ENCODE measurements around the gene CLIC3. TPM values are rescaled to one million over a fixed set of nuclear protein-coding genes. Genes with fewer than 3 reads are reported as not detected.

Gene CLIC3
- total RNA-seq, 2 donors from 2014 or later, result 1.4 to 8.7 TPM

- ATAC-seq (ENCODE audit: insufficient number of reproducible peaks, low FRiP score, low read depth), result no peak
- no peaks in the 10 kb centered on the region for H3K27me3 ChIP-seq (replicated peaks; ENCODE audit: insufficient read depth)
- no peak for DNase-seq (ENCODE audit: low spot score)
- TF ChIP-seq CTCF (IDR thresholded peaks at IDR 0.05), result no peak
- peaks cover 0 to 10% of the 10 kb centered on the region in 2 donors for H3K4me1 ChIP-seq (ENCODE audit: control insufficient read depth in 1 of 2, low read depth in 2 of 2)
- no peaks in the 10 kb centered on the region for H3K9me3 ChIP-seq
- H3K4me3 ChIP-seq, result no peak overlapping the region
- H3K36me3 ChIP-seq, result no peaks in the 10 kb centered on the region
- H3K27ac ChIP-seq, result no peak overlapping the region
Observed at GRCh38 chr9:136973618-136974617, 22.4 kb downstream of the CLIC3 start.

DNA sequence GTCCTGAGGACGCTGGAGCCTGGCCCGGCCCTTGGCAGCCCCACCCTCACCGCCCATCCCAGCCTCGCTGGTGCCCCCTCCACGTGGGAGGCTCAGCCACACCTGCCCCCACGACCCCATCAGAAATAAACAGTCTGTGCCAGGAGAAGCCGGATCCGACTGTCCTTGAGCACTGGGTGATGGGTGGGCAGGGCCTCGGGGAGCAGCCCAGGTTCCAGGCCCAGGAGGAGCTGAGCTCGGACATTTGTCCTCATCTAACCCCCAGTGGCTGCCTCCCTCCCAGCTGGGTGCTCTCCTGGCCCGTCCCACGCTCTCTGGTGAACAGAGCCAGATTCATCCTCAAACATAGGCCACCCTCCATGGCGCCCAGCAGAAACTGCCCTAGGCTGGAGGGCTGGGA is 23.6 kb downstream of the CLIC3 start:
- Histone ChIP-seq H3K36me3 (no peaks in the 10 kb centered on the region), H3K4me1 (ENCODE audit: control insufficient read depth in 1 of 2, low read depth in 2 of 2) (peaks cover 0 to 5% of the 10 kb centered on the region in 2 donors), H3K9me3 (no peaks in the 10 kb centered on the region), H3K4me3 (no peak overlapping the region), H3K27ac (no peak overlapping the region), H3K27me3 (replicated peaks; ENCODE audit: insufficient read depth) (no peaks in the 10 kb centered on the region)
- DNase-seq (ENCODE audit: low spot score) (no peak), ATAC-seq (ENCODE audit: insufficient number of reproducible peaks, low FRiP score, low read depth) (no peak)
- TF ChIP-seq CTCF (IDR thresholded peaks at IDR 0.05), result no peak

GRCh38 chr9:136972335-136972734 is 24.0 kb downstream of the CLIC3 start:
- no peak overlapping the region for H3K4me3 ChIP-seq
- H3K4me1 ChIP-seq (ENCODE audit: control insufficient read depth in 1 of 2, low read depth in 2 of 2), result peaks cover 0 to under 1% of the 10 kb centered on the region in 2 donors
- no peaks in the 10 kb centered on the region for H3K36me3 ChIP-seq
- H3K27me3 ChIP-seq (replicated peaks; ENCODE audit: insufficient read depth), result no peaks in the 10 kb centered on the region
- no peak for DNase-seq (ENCODE audit: low spot score)
- ATAC-seq (ENCODE audit: insufficient number of reproducible peaks, low FRiP score, low read depth), result no peak
- no peak for TF ChIP-seq CTCF (IDR thresholded peaks at IDR 0.05)
- no peak overlapping the region for H3K27ac ChIP-seq
- no peaks in the 10 kb centered on the region for H3K9me3 ChIP-seq

GRCh38 chr9:136971746-136972145 is 24.6 kb downstream of the CLIC3 start:
- no peak overlapping the region for H3K4me3 ChIP-seq
- no peaks in the 10 kb centered on the region for H3K36me3 ChIP-seq
- DNase-seq (ENCODE audit: low spot score) (no peak), ATAC-seq (ENCODE audit: insufficient number of reproducible peaks, low FRiP score, low read depth) (no peak)
- no peaks in the 10 kb centered on the region for H3K4me1 ChIP-seq (ENCODE audit: control insufficient read depth in 1 of 2, low read depth in 2 of 2)
- TF ChIP-seq CTCF (IDR thresholded peaks at IDR 0.05), result no peak
- no peaks in the 10 kb centered on the region for H3K27me3 ChIP-seq (replicated peaks; ENCODE audit: insufficient read depth)
- no peaks in the 10 kb centered on the region for H3K9me3 ChIP-seq
- H3K27ac ChIP-seq, result no peak overlapping the region

- Histone ChIP-seq H3K4me3 (no peak overlapping the region), H3K9me3 (no peaks in the 10 kb centered on the region), H3K36me3 (no peaks in the 10 kb centered on the region), H3K27me3 (replicated peaks; ENCODE audit: insufficient read depth) (no peaks in the 10 kb centered on the region), H3K4me1 (ENCODE audit: control insufficient read depth in 1 of 2, low read depth in 2 of 2) (peaks cover 0 to 7% of the 10 kb centered on the region in 2 donors), H3K27ac (no peak overlapping the region)
- ATAC-seq (ENCODE audit: insufficient number of reproducible peaks, low FRiP score, low read depth) (no peak), DNase-seq (ENCODE audit: low spot score) (no peak)
- TF ChIP-seq CTCF (IDR thresholded peaks at IDR 0.05), result no peak
Observed at GRCh38 chr9:136970361-136970760, 26.0 kb downstream of the CLIC3 start.
